GM19025 (cell line): ENCODE results near the gene INHBE.
"Not testable (repeated sequence)": the region's sequence is repeated elsewhere in the genome, so short reads cannot be mapped to it uniquely, and the experiment has no call there.

ENCODE experiments used
- ATAC-seq: cut with Tn5 transposase; IDR thresholded peaks from one replicate; pipeline ENCODE4 v1.9.1; 2021; ENCODE audit warnings: mild to moderate bottlenecking, low read depth, moderate library complexity; ENCODE audit not compliant: unreplicated experiment

Gene INHBE

GRCh38 chr12:57491393-57492280 lies 36.5 kb downstream of the INHBE start:
- no peak for ATAC-seq

GRCh38 chr12:57495051-57495701 lies 40.1 kb downstream of the INHBE start:
- ATAC-seq: not testable (repeated sequence)

GRCh38 chr12:57496822-57497221 lies 41.7 kb downstream of the INHBE start:
- no peak for ATAC-seq

GRCh38 chr12:57497223-57498131 lies 42.4 kb downstream of the INHBE start:
- ATAC-seq: no peak

GRCh38 chr12:57498132-57498502 lies 43.0 kb downstream of the INHBE start:
- ATAC-seq: no peak

GRCh38 chr12:57498571-57498970 lies 43.5 kb downstream of the INHBE start:
- no peak for ATAC-seq

- ATAC-seq: no peak
These were observed 45.1 kb downstream of the INHBE start for GRCh38 chr12:57500213-57500612.

GRCh38 chr12:57502311-57502969 lies 47.3 kb downstream of the INHBE start:
- not testable (repeated sequence) for ATAC-seq

GRCh38 chr12:57506541-57506940 lies 51.4 kb downstream of the INHBE start:
- not testable (repeated sequence) for ATAC-seq
